Right ventricle myocardium superior (tissue), 1 donor: ENCODE data around the gene DESI2. TPM values are rescaled to one million over a fixed set of nuclear protein-coding genes. Genes with fewer than 3 reads are reported as not detected.
"Not testable (repeated sequence)": the region's sequence is repeated elsewhere in the genome, so short reads cannot be mapped to it uniquely, and the experiment has no call there.

Experiments
- ATAC-seq: fragments of 200-7000 bp; cut with Tn5 transposase; one replicate; pipeline ENCODE4 v1.9.1; 2020; ENCODE audit warnings: mild to moderate bottlenecking; ENCODE audit not compliant: poor library complexity
- DNase-seq: peaks from one replicate; pipeline ENCODE4 v3.0.0-alpha.2; 2020
- intact Hi-C: fragments of 100-400 bp; cut with DNase I; formaldehyde crosslinking; loops from one replicate; pipeline ENCODE4 v1.11.2; 2022
- total RNA-seq: library from RNA; stranded (reverse); fragmentation: NEBNext Ultra II Directional; extraction: Animal tissue kit (Norgen Biotek cat#: 25700); gene quantifications from one replicate; pipeline ENCODE4 v1.2.1, GENCODE V29; 2021
- donor health status: DM: no; HTN: yes; CAD: no; lungs with severe emphysema.

DESI2 gene
- total RNA-seq, 1 donor from 2014 or later: 19.8 TPM

GRCh38 chr1:244680667-244681066 lies 27.7 kb downstream of the DESI2 start:
- intact Hi-C loops: no loop called here
- DNase-seq (no peak), ATAC-seq (no peak)

DNA sequence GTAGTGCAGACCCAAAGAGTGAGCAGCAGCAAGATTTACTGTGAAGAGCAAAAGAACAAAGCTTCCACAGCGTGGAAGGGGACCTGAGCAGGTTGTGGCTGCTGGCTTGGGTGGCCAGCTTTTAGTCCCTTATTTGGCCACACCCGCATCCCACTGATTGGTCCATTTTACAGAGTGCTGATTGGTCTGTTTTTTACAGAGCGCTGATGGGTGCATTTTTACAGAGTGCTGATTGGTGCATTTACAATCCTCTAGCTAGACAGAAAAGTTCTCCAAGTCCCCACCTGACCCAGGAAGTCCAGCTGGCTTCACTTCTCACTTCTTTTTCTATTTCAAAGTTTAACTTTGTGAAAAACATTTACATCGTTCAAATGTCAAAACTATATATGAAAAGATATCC lies 29.2 kb downstream of the DESI2 start:
- ATAC-seq, DNase-seq, intact Hi-C loops: not testable (repeated sequence)

DNA sequence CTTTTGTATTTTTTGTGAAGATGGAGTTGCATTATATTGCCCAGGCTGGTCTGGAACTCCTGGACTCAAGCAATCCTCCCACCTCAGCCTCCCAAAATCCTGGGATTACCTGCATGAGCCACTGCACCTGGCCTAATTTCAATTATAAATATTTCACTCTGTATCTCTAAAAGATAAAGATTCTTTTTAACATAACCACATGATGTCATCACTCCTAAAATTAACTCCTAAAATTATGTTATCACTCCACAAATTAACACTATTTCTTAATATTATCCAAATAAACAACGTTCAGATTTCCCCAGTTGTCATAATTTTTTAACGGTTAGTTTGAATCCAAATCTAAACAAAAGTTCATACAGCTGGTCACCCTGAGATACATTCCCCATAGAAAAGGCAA lies 43.0 kb downstream of the DESI2 start:
- intact Hi-C loops: no loop called here
- ATAC-seq: no peak
- no peak for DNase-seq

DNA sequence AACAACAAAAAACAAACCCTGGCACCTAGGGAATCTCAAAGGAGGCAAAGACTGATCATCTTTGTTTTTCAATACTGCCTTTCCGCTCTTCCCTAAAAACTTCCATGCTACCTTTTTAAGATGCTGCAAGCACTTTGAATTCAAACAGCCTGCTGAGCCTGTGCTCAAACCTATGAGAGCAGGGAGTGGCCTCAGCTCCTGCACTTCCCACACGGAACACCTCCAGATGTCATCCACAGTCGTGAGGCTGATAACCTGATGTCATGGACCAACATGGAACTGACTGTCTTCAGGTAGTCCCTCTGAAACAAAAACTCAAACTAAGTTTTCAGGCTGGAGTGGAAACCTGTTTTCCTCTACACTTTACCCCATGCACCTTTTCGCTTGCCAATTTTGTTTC lies 46.8 kb downstream of the DESI2 start:
- DNase-seq (no peak), ATAC-seq (no peak)
- intact Hi-C loops: no loop called here

- intact Hi-C loops: no loop called here
- DNase-seq (no peak), ATAC-seq (no peak)
Observed at GRCh38 chr1:244700808-244701207, 47.9 kb downstream of the DESI2 start.

- intact Hi-C loops: no loop called here
- DNase-seq (no peak), ATAC-seq (no peak)
Observed at GRCh38 chr1:244702620-244703019, 49.7 kb downstream of the DESI2 start.

- intact Hi-C loops: no loop called here
- ATAC-seq (no peak), DNase-seq (no peak)
Observed at GRCh38 chr1:244704107-244704506, 51.2 kb downstream of the DESI2 start.

GRCh38 chr1:244705261-244706234 lies 52.6 kb downstream of the DESI2 start:
- intact Hi-C loops: no loop called here
- no peak for DNase-seq
- ATAC-seq: peak; percentile 57

DNA sequence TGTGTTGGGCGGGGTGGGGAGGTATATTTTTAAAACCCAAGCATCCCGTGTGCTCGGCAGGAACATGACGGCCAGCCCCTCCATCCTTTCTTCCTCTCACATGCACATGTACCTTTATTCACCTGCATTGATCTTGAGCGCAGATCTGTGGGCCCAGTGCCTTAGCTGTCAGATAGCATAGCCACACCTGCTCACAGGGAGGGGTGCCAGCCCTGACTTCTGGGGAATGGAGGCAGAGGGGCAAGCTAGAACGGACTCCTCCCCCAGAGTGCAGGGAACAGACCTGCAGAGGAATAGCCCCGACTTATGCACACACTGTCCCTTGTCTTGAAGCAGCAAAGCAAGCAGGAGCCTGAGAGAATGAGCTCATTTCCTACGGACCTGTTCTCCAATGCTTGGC lies 56.1 kb downstream of the DESI2 start:
- DNase-seq (no peak), ATAC-seq (no peak)
- intact Hi-C loops: no loop called here

GRCh38 chr1:244709476-244710368 lies 56.8 kb downstream of the DESI2 start:
- ATAC-seq (no peak), DNase-seq (no peak)
- intact Hi-C loops: no loop called here

GRCh38 chr1:244710474-244711062 lies 57.6 kb downstream of the DESI2 start:
- ATAC-seq (peak; percentile 66), DNase-seq (no peak)
- intact Hi-C loops: no loop called here

DNA sequence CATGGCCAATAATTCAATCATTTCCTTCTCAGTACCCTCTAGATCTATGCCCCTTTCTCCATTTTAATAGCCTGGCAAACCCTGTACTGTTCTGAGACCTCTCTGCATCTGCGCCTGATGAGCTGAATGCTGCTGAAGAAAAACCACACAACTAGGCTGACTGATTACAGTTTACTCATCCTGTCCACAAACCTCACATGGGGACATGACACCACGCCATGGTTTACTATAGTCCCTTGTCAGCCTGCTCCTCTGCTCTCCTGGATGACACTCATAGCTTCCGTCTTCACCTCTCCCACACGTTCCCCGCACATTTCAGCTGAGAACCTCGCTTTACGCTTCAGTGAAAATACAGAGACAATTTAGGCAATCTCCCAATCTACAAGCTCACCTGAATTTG lies 59.7 kb downstream of the DESI2 start:
- DNase-seq (no peak), ATAC-seq (no peak)
- intact Hi-C loops: no loop called here

DNA sequence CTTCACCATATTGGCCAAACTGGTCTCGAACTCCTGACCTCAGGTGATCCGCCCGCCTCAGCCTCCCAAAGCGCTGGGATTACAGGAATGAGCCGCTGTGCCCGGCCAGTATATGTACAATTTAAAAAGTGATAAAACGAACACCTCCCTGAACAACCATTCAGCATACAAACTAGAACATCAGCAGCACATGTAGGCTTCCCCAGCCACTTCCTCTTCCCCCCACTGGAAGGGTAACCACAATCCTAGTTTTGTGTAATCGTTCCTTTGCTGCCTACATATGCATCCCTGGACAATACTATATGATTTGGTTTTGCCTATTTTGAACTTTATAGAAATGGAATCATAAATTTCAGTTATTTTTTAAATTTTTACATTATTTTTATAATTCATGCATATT lies 60.4 kb downstream of the DESI2 start:
- DNase-seq: no peak
- ATAC-seq: no peak
- intact Hi-C loops: no loop called here

GRCh38 chr1:244727871-244728474 lies 75.0 kb downstream of the DESI2 start:
- ATAC-seq: no peak
- no peak for DNase-seq
- intact Hi-C loops: no loop called here

GRCh38 chr1:244730153-244730933 lies 77.4 kb downstream of the DESI2 start:
- DNase-seq: peak; percentile 51
- intact Hi-C loops: no loop called here
- ATAC-seq: peak; percentile 83

- intact Hi-C loops: no loop called here
- ATAC-seq: no peak
- DNase-seq: no peak
Observed at GRCh38 chr1:244730934-244731434, 78.1 kb downstream of the DESI2 start.

DNA sequence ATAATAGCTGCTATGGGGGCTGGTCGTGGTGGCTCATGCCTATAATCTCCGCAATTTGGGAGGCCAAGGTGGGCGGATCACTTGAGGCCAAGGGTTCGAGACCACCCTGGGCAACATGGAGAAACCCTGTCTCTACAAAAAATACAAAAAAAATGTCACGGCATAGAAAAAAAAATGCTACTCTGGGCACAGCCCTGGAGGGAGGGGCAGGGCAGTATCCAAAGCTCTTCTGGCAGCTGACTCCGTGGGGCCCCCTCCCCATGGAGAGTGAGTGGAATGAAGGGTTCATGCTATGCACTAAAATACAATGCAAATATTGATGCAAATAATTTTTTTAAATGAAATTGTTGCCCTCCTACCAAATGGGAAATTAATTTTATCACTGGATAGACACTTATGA lies 78.7 kb downstream of the DESI2 start:
- ATAC-seq: no peak
- DNase-seq: no peak
- intact Hi-C loops: no loop called here

DNA sequence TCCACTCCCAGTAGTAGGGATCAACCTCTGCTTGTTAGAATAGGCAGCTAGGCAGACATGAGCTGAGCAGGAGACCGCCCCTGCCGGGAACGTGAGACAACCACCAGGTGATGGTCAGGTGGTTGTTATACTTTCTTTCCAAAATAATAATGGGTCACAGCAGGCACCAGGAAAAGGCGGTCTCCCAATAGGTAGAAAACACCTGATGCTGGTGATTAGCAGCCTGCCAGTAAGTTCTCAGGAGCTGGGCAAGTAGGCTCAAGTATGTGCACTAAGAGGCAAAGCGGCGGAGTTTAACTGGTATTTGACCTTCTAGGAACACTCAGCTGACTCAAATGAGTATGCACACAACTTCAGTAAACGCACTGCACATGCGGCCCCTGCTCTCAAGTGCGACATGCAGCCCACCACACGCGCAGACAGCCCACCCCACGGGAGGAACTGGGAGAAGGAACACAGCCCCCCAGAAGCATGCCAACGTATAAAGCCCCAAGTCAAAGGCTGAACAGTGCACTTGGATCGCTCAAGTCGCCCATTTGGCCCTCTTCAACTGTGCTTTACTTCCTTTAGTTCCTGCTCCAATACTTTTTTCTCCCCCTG lies 80.0 kb downstream of the DESI2 start:
- ATAC-seq (no peak), DNase-seq (no peak)
- intact Hi-C loops: no loop called here
